HS-5 (cell line): ENCODE measurements around the gene CADPS2.

Experiments
- DNase-seq: peaks from one replicate; pipeline ENCODE4 v3.0.0-alpha.2; 2012; ENCODE audit warnings: low read depth

Gene CADPS2

GRCh38 chr7:122600630-122601029, 285.6 kb downstream of the CADPS2 start:
- DNase-seq: no peak

GRCh38 chr7:122600042-122600441, 286.2 kb downstream of the CADPS2 start:
- DNase-seq: no peak

GRCh38 chr7:122597277-122597676, 289.0 kb downstream of the CADPS2 start:
- DNase-seq: no peak

GRCh38 chr7:122595885-122596284, 290.4 kb downstream of the CADPS2 start:
- no peak for DNase-seq

- DNase-seq: peak; percentile 29
Measured at GRCh38 chr7:122588621-122589020, 297.6 kb downstream of the CADPS2 start.

- DNase-seq: no peak
Measured at GRCh38 chr7:122584676-122585251, 301.5 kb downstream of the CADPS2 start.

- DNase-seq: no peak
Measured at GRCh38 chr7:122578350-122578749, 307.9 kb downstream of the CADPS2 start.

- DNase-seq: no peak
Measured at GRCh38 chr7:122577449-122578003, 308.7 kb downstream of the CADPS2 start.

GRCh38 chr7:122572706-122573105, 313.6 kb downstream of the CADPS2 start:
- DNase-seq: no peak

GRCh38 chr7:122561326-122561725, 324.9 kb downstream of the CADPS2 start:
- DNase-seq: no peak

GRCh38 chr7:122556873-122557542, 329.3 kb downstream of the CADPS2 start:
- no peak for DNase-seq

GRCh38 chr7:122556219-122556618, 330.0 kb downstream of the CADPS2 start:
- DNase-seq: no peak

- no peak for DNase-seq
Measured at GRCh38 chr7:122553761-122554160, 332.5 kb downstream of the CADPS2 start.

- no peak for DNase-seq
Measured at GRCh38 chr7:122552769-122553168, 333.5 kb downstream of the CADPS2 start.

GRCh38 chr7:122550545-122550944, 335.7 kb downstream of the CADPS2 start:
- DNase-seq: no peak

- no peak for DNase-seq
Measured at GRCh38 chr7:122549578-122549977, 336.7 kb downstream of the CADPS2 start.

- DNase-seq: no peak
Measured at GRCh38 chr7:122546496-122546895, 339.8 kb downstream of the CADPS2 start.

GRCh38 chr7:122544463-122544862, 341.8 kb downstream of the CADPS2 start:
- no peak for DNase-seq

- no peak for DNase-seq
Measured at GRCh38 chr7:122543891-122544290, 342.4 kb downstream of the CADPS2 start.

- DNase-seq: no peak
Measured at GRCh38 chr7:122543166-122543565, 343.1 kb downstream of the CADPS2 start.

- no peak for DNase-seq
Measured at GRCh38 chr7:122535086-122535485, 351.2 kb downstream of the CADPS2 start.

- no peak for DNase-seq
Measured at GRCh38 chr7:122532406-122533269, 353.6 kb downstream of the CADPS2 start.
